Hepatocyte (in vitro differentiated cells): Measurements from ENCODE around the gene DNAH17. TPM values are rescaled to one million over a fixed set of nuclear protein-coding genes. Genes with fewer than 3 reads are reported as not detected.

Experiments used
- DNase-seq: peaks from one replicate; pipeline ENCODE4 v3.0.0-alpha.2; 2016; ENCODE audit warnings: low spot score
- H2AFZ ChIP-seq: fragments of 200-600 bp; sonication (generic); 2 replicates; pipeline ENCODE4 v1.6.0; 2016; ENCODE audit warnings: antibody characterized with exemption, mild to moderate bottlenecking
- H3K27ac ChIP-seq: fragments of 200-600 bp; sonication (generic); 2 replicates; pipeline ENCODE4 v1.5.1; 2016; ENCODE audit warnings: mild to moderate bottlenecking
- H3K27me3 ChIP-seq: fragments of 200-600 bp; sonication (generic); 2 replicates; pipeline ENCODE4 v1.6.1; 2016
- H3K36me3 ChIP-seq: fragments of 200-600 bp; sonication (generic); replicated peaks from 2 replicates; pipeline ENCODE4 v1.5.1; 2016; ENCODE audit warnings: low read depth; ENCODE audit not compliant: insufficient read depth
- H3K4me1 ChIP-seq: fragments of 200-600 bp; sonication (generic); 2 replicates; pipeline ENCODE4 v1.5.1; 2016; ENCODE audit warnings: mild to moderate bottlenecking, moderate library complexity; ENCODE audit not compliant: insufficient read depth
- H3K4me2 ChIP-seq: fragments of 200-600 bp; sonication (generic); 2 replicates; pipeline ENCODE4 v1.6.0; 2016
- H3K4me3 ChIP-seq: fragments of 200-600 bp; sonication (generic); 2 replicates; pipeline ENCODE4 v1.5.1; 2016; ENCODE audit warnings: mild to moderate bottlenecking
- H3K79me2 ChIP-seq: fragments of 200-600 bp; sonication (generic); 2 replicates; pipeline ENCODE4 v1.6.0; 2017; ENCODE audit warnings: mild to moderate bottlenecking
- H3K9me2 ChIP-seq: fragments of 200-600 bp; sonication (generic); replicated peaks from 2 replicates; pipeline ENCODE4 v1.6.0; 2017; ENCODE audit warnings: mild to moderate bottlenecking; ENCODE audit not compliant: insufficient read depth
- H3K9me3 ChIP-seq: fragments of 200-600 bp; sonication (generic); 2 replicates; pipeline ENCODE4 v1.5.1; 2016; ENCODE audit warnings: low read depth, mild to moderate bottlenecking
- H4K20me1 ChIP-seq: fragments of 200-600 bp; sonication (generic); 2 replicates; pipeline ENCODE4 v1.6.0; 2016; ENCODE audit warnings: mild to moderate bottlenecking; ENCODE audit not compliant: insufficient read depth, poor library complexity, severe bottlenecking
- EZH2 ChIP-seq: fragments of 200-600 bp; sonication (generic); IDR thresholded peaks from 2 replicates; pipeline ENCODE4 v1.6.1; 2016; ENCODE audit warnings: antibody characterized with exemption, mild to moderate bottlenecking, borderline replicate concordance
- EZH2phosphoT487 ChIP-seq: fragments of 200-600 bp; sonication (generic); IDR thresholded peaks from one replicate; pipeline ENCODE4 v1.6.1; 2018; ENCODE audit warnings: antibody characterized with exemption, mild to moderate bottlenecking, low read depth, moderate library complexity; ENCODE audit not compliant: unreplicated experiment, severe bottlenecking
- WGBS: methylation state at CpG from one replicate; pipeline ENCODE4 v1.1.6; 2016; ENCODE audit warnings: low lambda C conversion rate; ENCODE audit errors: missing lambda C conversion rate; 5-methylcytosine and 5-hydroxymethylcytosine counted together
- polyA plus RNA-seq: library from polyadenylated mRNA; unstranded; fragments of >200 nt; fragmentation: Nextera tagmentation; extraction: Ambion mirVana; gene quantifications from 2 replicates; pipeline ENCODE4 v1.2.1, GENCODE V29; 2016
- total RNA-seq: library from RNA; depleted of rRNA; stranded (reverse); fragments of >200 nt; gene quantifications from 2 replicates; pipeline ENCODE4 v1.2.3, GENCODE V29; 2014
- TF ChIP-seq, protein P1 (sequence below): fragments of 200-600 bp; sonication (generic); IDR thresholded peaks from 2 replicates; pipeline ENCODE4 v1.5.1; 2016; ENCODE audit warnings: antibody characterized with exemption, mild to moderate bottlenecking; ENCODE audit not compliant: poor library complexity

Gene DNAH17
- total and polyA plus RNA-seq, 2 experiments from 2014 or later = 0.20 to 1.5 TPM

DNA sequence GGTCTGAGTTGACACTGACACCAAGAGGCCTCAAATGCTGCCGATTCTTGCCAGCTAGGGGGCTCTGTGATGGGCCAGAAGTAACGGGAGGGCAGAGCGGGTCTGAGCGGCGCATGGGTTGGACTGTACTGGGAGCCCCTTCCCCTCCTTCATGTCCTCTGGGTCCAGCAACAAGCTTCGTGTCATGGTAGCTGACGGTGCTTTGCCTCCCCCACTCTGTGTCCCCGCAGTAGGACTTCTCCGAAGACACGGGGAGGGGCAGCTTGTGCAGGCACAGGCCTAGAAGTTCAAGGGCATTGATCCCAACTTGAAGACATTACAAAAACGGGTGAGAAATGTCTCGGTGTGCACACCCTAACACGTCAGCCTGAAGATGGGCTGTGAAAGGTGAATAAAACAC is 39.8 kb upstream of the DNAH17 start:
- H3K79me2 ChIP-seq = no peaks in the 10 kb centered on the region
- 88% methylated on average over 13 of the region's 13 CpGs for WGBS
- no peak for DNase-seq

DNA sequence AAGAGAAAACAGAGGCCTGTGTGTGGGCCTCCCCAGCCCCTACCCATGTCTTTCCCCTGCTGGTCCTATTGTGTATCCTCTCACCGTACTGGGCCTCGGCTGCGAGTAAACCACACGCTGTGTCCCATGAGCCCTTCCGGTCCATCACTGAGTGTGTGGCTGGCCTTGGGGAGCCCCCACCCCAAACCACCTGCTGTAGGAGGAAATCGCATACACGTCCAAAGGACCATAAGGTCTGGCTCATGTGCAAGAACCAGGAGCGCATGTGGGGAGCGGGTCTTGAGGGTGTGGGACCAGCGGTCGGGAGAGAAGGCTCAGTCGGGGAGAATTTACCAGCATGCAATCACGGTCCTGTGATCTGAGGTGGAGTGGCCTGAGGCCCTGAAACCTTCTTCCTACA is 38.4 kb upstream of the DNAH17 start:
- H3K9me3 ChIP-seq = peaks cover 3% of the 10 kb centered on the region
- H2AFZ ChIP-seq = no peak overlapping the region
- H3K27ac ChIP-seq = no peak overlapping the region
- no peak for DNase-seq
- no peaks in the 10 kb centered on the region for H3K9me2 ChIP-seq
- no peak overlapping the region for H3K4me3 ChIP-seq
- H3K79me2 ChIP-seq = no peaks in the 10 kb centered on the region
- WGBS = 92% methylated on average over 13 of the region's 13 CpGs
- H3K4me2 ChIP-seq = no peak overlapping the region
- no peaks in the 10 kb centered on the region for H3K36me3 ChIP-seq
- H4K20me1 ChIP-seq = no peaks in the 10 kb centered on the region
- TF ChIP-seq EZH2 = no peak
- TF ChIP-seq, protein P1, sequence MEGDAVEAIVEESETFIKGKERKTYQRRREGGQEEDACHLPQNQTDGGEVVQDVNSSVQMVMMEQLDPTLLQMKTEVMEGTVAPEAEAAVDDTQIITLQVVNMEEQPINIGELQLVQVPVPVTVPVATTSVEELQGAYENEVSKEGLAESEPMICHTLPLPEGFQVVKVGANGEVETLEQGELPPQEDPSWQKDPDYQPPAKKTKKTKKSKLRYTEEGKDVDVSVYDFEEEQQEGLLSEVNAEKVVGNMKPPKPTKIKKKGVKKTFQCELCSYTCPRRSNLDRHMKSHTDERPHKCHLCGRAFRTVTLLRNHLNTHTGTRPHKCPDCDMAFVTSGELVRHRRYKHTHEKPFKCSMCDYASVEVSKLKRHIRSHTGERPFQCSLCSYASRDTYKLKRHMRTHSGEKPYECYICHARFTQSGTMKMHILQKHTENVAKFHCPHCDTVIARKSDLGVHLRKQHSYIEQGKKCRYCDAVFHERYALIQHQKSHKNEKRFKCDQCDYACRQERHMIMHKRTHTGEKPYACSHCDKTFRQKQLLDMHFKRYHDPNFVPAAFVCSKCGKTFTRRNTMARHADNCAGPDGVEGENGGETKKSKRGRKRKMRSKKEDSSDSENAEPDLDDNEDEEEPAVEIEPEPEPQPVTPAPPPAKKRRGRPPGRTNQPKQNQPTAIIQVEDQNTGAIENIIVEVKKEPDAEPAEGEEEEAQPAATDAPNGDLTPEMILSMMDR = no peak
- no peak for TF ChIP-seq EZH2phosphoT487
- no peaks in the 10 kb centered on the region for H3K27me3 ChIP-seq
- no peaks in the 10 kb centered on the region for H3K4me1 ChIP-seq

More for the DNA sequence above, 39.8 kb upstream of the DNAH17 start:
- TF ChIP-seq EZH2phosphoT487 (no peak), EZH2 (no peak)
- TF ChIP-seq, protein P1 = no peak
- no peak overlapping the region for H3K4me2 ChIP-seq
- no peaks in the 10 kb centered on the region for H3K27me3 ChIP-seq
- H3K4me3 ChIP-seq = no peak overlapping the region
- no peak overlapping the region for H3K27ac ChIP-seq
- H3K9me2 ChIP-seq = no peaks in the 10 kb centered on the region
- no peak overlapping the region for H2AFZ ChIP-seq
- H4K20me1 ChIP-seq = no peaks in the 10 kb centered on the region
- H3K4me1 ChIP-seq = no peaks in the 10 kb centered on the region
- H3K9me3 ChIP-seq = peaks cover 3% of the 10 kb centered on the region
- H3K36me3 ChIP-seq = no peaks in the 10 kb centered on the region

DNA sequence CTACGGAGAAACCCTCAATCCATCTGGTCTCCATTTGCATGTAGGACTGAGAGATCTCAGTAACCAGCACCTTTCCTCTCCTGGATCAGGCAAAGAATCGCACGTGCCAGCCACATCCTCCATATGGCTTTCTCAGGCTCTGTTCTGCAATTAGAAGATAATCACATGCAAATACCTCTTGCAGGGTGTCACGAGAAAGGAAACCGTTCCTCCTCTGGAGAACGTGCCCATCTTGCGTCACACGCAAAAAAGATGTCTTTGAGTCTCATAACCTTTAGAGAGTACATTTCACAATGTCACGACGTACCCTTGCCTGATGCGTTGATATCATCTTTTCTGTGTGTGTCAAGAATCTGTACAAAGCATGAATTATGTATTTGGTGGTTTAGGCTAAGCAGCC is 36.2 kb upstream of the DNAH17 start:
- Histone ChIP-seq H3K4me1 (no peaks in the 10 kb centered on the region), H3K27ac (no peak overlapping the region), H2AFZ (no peak overlapping the region), H4K20me1 (no peaks in the 10 kb centered on the region), H3K4me3 (no peak overlapping the region), H3K9me2 (no peaks in the 10 kb centered on the region), H3K9me3 (no peaks in the 10 kb centered on the region), H3K4me2 (no peak overlapping the region), H3K36me3 (no peaks in the 10 kb centered on the region), H3K79me2 (no peaks in the 10 kb centered on the region), H3K27me3 (no peaks in the 10 kb centered on the region)
- 91% methylated on average over 11 of the region's 11 CpGs for WGBS
- TF ChIP-seq, protein P1 = no peak
- TF ChIP-seq EZH2 (no peak), EZH2phosphoT487 (no peak)
- no peak for DNase-seq

DNA sequence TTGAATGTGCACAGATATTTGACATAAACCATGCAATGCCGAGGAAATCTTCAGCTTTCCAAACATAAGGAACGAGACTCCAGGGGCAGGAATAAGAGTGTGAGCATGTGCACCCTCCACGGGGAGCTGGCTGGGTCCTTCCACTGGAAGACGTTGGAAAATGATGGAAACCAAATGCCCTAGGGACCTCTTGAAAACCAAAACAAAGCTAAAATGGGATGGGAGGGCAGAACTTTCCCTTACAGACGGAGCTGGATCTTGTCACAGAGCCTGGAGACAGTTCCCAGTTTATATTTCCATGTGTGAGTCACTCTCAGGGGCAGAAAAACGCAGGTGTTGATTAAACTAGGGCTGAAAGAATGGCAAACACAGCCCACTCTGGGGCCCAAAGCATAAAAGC is 34.4 kb upstream of the DNAH17 start:
- H3K27ac ChIP-seq = no peak overlapping the region
- no peak overlapping the region for H3K4me2 ChIP-seq
- no peaks in the 10 kb centered on the region for H3K27me3 ChIP-seq
- no peaks in the 10 kb centered on the region for H3K36me3 ChIP-seq
- WGBS = 32% methylated on average over 6 of the region's 6 CpGs
- no peaks in the 10 kb centered on the region for H4K20me1 ChIP-seq
- no peak overlapping the region for H3K4me3 ChIP-seq
- DNase-seq = no peak
- no peak for TF ChIP-seq EZH2phosphoT487
- TF ChIP-seq EZH2 = no peak
- TF ChIP-seq, protein P1 = no peak
- no peak overlapping the region for H2AFZ ChIP-seq
- no peaks in the 10 kb centered on the region for H3K9me2 ChIP-seq
- no peaks in the 10 kb centered on the region for H3K9me3 ChIP-seq
- no peaks in the 10 kb centered on the region for H3K79me2 ChIP-seq
- no peaks in the 10 kb centered on the region for H3K4me1 ChIP-seq
